ENCODE measurements around the gene KIF6. TPM values are rescaled to one million over a fixed set of nuclear protein-coding genes. Genes with fewer than 3 reads are reported as not detected.

KIF6 gene
- total and polyA plus RNA-seq, 4 donors, result 2.0 to 4.8 (median 2.9) TPM

GRCh38 chr6:39302669-39303424 is 422.4 kb downstream of the KIF6 start:
- 10% methylated on average over 10 of the region's 11 CpGs for WGBS (ENCODE audit: insufficient coverage)
- peaks cover 2% of the 10 kb centered on the region for H3K27me3 ChIP-seq (ENCODE audit: control insufficient read depth, insufficient read depth, low read length)
- peaks cover 14% of the 10 kb centered on the region for H3K4me1 ChIP-seq (ENCODE audit: control insufficient read depth, insufficient read depth, low read length)
- DNase-seq (ENCODE audit: low read depth in 4 of 6, low spot score in 6 of 6), result peak in 5 of 6 donors; percentile 47 to 91 (median 58)
- no peak overlapping the region for H3K4me3 ChIP-seq (ENCODE audit: low read depth, low read length)
- H3K27ac ChIP-seq (ENCODE audit: low read depth, low read length), result no peak overlapping the region
- H3K9me3 ChIP-seq (ENCODE audit: control insufficient read depth, insufficient read depth, low read length), result peaks cover 1% of the 10 kb centered on the region
- H3K36me3 ChIP-seq (ENCODE audit: control insufficient read depth, insufficient read depth, low read length), result no peaks in the 10 kb centered on the region

GRCh38 chr6:39302011-39302410 is 423.2 kb downstream of the KIF6 start:
- no peak for DNase-seq (ENCODE audit: low read depth in 4 of 6, low spot score in 6 of 6)
- peaks cover 1% of the 10 kb centered on the region for H3K9me3 ChIP-seq (ENCODE audit: control insufficient read depth, insufficient read depth, low read length)
- H3K27me3 ChIP-seq (ENCODE audit: control insufficient read depth, insufficient read depth, low read length), result peaks cover 2% of the 10 kb centered on the region
- H3K36me3 ChIP-seq (ENCODE audit: control insufficient read depth, insufficient read depth, low read length), result no peaks in the 10 kb centered on the region
- 100% methylated on average over 2 of the region's 2 CpGs for WGBS (ENCODE audit: insufficient coverage)
- no peak overlapping the region for H3K27ac ChIP-seq (ENCODE audit: low read depth, low read length)
- H3K4me3 ChIP-seq (ENCODE audit: low read depth, low read length), result no peak overlapping the region
- H3K4me1 ChIP-seq (ENCODE audit: control insufficient read depth, insufficient read depth, low read length), result peaks cover 16% of the 10 kb centered on the region

GRCh38 chr6:39301606-39302005 is 423.6 kb downstream of the KIF6 start:
- H3K27ac ChIP-seq (ENCODE audit: low read depth, low read length), result no peak overlapping the region
- 60% methylated on average over 7 of the region's 7 CpGs for WGBS (ENCODE audit: insufficient coverage)
- DNase-seq (ENCODE audit: low read depth in 4 of 6, low spot score in 6 of 6), result no peak
- peaks cover 2% of the 10 kb centered on the region for H3K27me3 ChIP-seq (ENCODE audit: control insufficient read depth, insufficient read depth, low read length)
- peaks cover 20% of the 10 kb centered on the region for H3K4me1 ChIP-seq (ENCODE audit: control insufficient read depth, insufficient read depth, low read length)
- H3K9me3 ChIP-seq (ENCODE audit: control insufficient read depth, insufficient read depth, low read length), result peaks cover 1% of the 10 kb centered on the region
- H3K36me3 ChIP-seq (ENCODE audit: control insufficient read depth, insufficient read depth, low read length), result no peaks in the 10 kb centered on the region
- no peak overlapping the region for H3K4me3 ChIP-seq (ENCODE audit: low read depth, low read length)

GRCh38 chr6:39300739-39301138 is 424.5 kb downstream of the KIF6 start:
- H3K27me3 ChIP-seq (ENCODE audit: control insufficient read depth, insufficient read depth, low read length), result peaks cover 2% of the 10 kb centered on the region
- peaks cover 1% of the 10 kb centered on the region for H3K9me3 ChIP-seq (ENCODE audit: control insufficient read depth, insufficient read depth, low read length)
- DNase-seq (ENCODE audit: low read depth in 4 of 6, low spot score in 6 of 6), result no peak
- H3K4me3 ChIP-seq (ENCODE audit: low read depth, low read length), result no peak overlapping the region
- WGBS (ENCODE audit: insufficient coverage), result 99% methylated on average over 5 of the region's 6 CpGs
- H3K27ac ChIP-seq (ENCODE audit: low read depth, low read length), result no peak overlapping the region
- no peaks in the 10 kb centered on the region for H3K36me3 ChIP-seq (ENCODE audit: control insufficient read depth, insufficient read depth, low read length)
- H3K4me1 ChIP-seq (ENCODE audit: control insufficient read depth, insufficient read depth, low read length), result peaks cover 21% of the 10 kb centered on the region

GRCh38 chr6:39298061-39298460 is 427.1 kb downstream of the KIF6 start:
- WGBS (ENCODE audit: insufficient coverage), result 84% methylated on average over 9 of the region's 10 CpGs
- no peak overlapping the region for H3K27ac ChIP-seq (ENCODE audit: low read depth, low read length)

GRCh38 chr6:39296745-39297640 is 428.2 kb downstream of the KIF6 start:
- Histone ChIP-seq H3K9me3 (ENCODE audit: control insufficient read depth, insufficient read depth, low read length) (no peaks in the 10 kb centered on the region), H3K36me3 (ENCODE audit: control insufficient read depth, insufficient read depth, low read length) (no peaks in the 10 kb centered on the region), H3K27me3 (ENCODE audit: control insufficient read depth, insufficient read depth, low read length) (peaks cover 2% of the 10 kb centered on the region), H3K27ac (ENCODE audit: low read depth, low read length) (no peak overlapping the region), H3K4me3 (ENCODE audit: low read depth, low read length) (no peak overlapping the region), H3K4me1 (ENCODE audit: control insufficient read depth, insufficient read depth, low read length) (peaks cover 11% of the 10 kb centered on the region)
- DNase-seq (ENCODE audit: low read depth in 4 of 6, low spot score in 6 of 6), result peak in 2 of 6 donors; percentile 41 to 45
- 71% methylated on average over 17 of the region's 18 CpGs for WGBS (ENCODE audit: insufficient coverage)

More at GRCh38 chr6:39298061-39298460, 427.1 kb downstream of the KIF6 start:
- H3K36me3 ChIP-seq (ENCODE audit: control insufficient read depth, insufficient read depth, low read length), result no peaks in the 10 kb centered on the region
- no peak overlapping the region for H3K4me3 ChIP-seq (ENCODE audit: low read depth, low read length)
- H3K4me1 ChIP-seq (ENCODE audit: control insufficient read depth, insufficient read depth, low read length), result peaks cover 18% of the 10 kb centered on the region
- H3K27me3 ChIP-seq (ENCODE audit: control insufficient read depth, insufficient read depth, low read length), result peaks cover 2% of the 10 kb centered on the region
- no peak for DNase-seq (ENCODE audit: low read depth in 4 of 6, low spot score in 6 of 6)
- H3K9me3 ChIP-seq (ENCODE audit: control insufficient read depth, insufficient read depth, low read length), result no peaks in the 10 kb centered on the region

- no peak for DNase-seq (ENCODE audit: low read depth in 4 of 6, low spot score in 6 of 6)
- no peaks in the 10 kb centered on the region for H3K9me3 ChIP-seq (ENCODE audit: control insufficient read depth, insufficient read depth, low read length)
- peaks cover 11% of the 10 kb centered on the region for H3K4me1 ChIP-seq (ENCODE audit: control insufficient read depth, insufficient read depth, low read length)
- no peak overlapping the region for H3K4me3 ChIP-seq (ENCODE audit: low read depth, low read length)
- no peaks in the 10 kb centered on the region for H3K36me3 ChIP-seq (ENCODE audit: control insufficient read depth, insufficient read depth, low read length)
- no peaks in the 10 kb centered on the region for H3K27me3 ChIP-seq (ENCODE audit: control insufficient read depth, insufficient read depth, low read length)
- WGBS (ENCODE audit: insufficient coverage), result 70% methylated on average over 5 of the region's 5 CpGs
- H3K27ac ChIP-seq (ENCODE audit: low read depth, low read length), result no peak overlapping the region
These were observed 429.6 kb downstream of the KIF6 start for GRCh38 chr6:39295611-39296011.

GRCh38 chr6:39294899-39295298 is 430.3 kb downstream of the KIF6 start:
- Histone ChIP-seq H3K4me3 (ENCODE audit: low read depth, low read length) (no peak overlapping the region), H3K9me3 (ENCODE audit: control insufficient read depth, insufficient read depth, low read length) (no peaks in the 10 kb centered on the region), H3K36me3 (ENCODE audit: control insufficient read depth, insufficient read depth, low read length) (no peaks in the 10 kb centered on the region), H3K4me1 (ENCODE audit: control insufficient read depth, insufficient read depth, low read length) (peaks cover 11% of the 10 kb centered on the region), H3K27me3 (ENCODE audit: control insufficient read depth, insufficient read depth, low read length) (no peaks in the 10 kb centered on the region), H3K27ac (ENCODE audit: low read depth, low read length) (no peak overlapping the region)
- no peak for DNase-seq (ENCODE audit: low read depth in 4 of 6, low spot score in 6 of 6)
- no CpG with 5 or more reads among the region's 1 CpG for WGBS (ENCODE audit: insufficient coverage)

GRCh38 chr6:39294133-39294532 is 431.1 kb downstream of the KIF6 start:
- no peaks in the 10 kb centered on the region for H3K27me3 ChIP-seq (ENCODE audit: control insufficient read depth, insufficient read depth, low read length)
- H3K4me1 ChIP-seq (ENCODE audit: control insufficient read depth, insufficient read depth, low read length), result peaks cover 11% of the 10 kb centered on the region
- H3K36me3 ChIP-seq (ENCODE audit: control insufficient read depth, insufficient read depth, low read length), result no peaks in the 10 kb centered on the region
- 81% methylated on average over 3 of the region's 5 CpGs for WGBS (ENCODE audit: insufficient coverage)
- H3K27ac ChIP-seq (ENCODE audit: low read depth, low read length), result no peak overlapping the region
- H3K9me3 ChIP-seq (ENCODE audit: control insufficient read depth, insufficient read depth, low read length), result no peaks in the 10 kb centered on the region
- DNase-seq (ENCODE audit: low read depth in 4 of 6, low spot score in 6 of 6), result no peak
- H3K4me3 ChIP-seq (ENCODE audit: low read depth, low read length), result no peak overlapping the region
